ENCODE data around the gene ABCA8.

The ABCA8 gene

DNA sequence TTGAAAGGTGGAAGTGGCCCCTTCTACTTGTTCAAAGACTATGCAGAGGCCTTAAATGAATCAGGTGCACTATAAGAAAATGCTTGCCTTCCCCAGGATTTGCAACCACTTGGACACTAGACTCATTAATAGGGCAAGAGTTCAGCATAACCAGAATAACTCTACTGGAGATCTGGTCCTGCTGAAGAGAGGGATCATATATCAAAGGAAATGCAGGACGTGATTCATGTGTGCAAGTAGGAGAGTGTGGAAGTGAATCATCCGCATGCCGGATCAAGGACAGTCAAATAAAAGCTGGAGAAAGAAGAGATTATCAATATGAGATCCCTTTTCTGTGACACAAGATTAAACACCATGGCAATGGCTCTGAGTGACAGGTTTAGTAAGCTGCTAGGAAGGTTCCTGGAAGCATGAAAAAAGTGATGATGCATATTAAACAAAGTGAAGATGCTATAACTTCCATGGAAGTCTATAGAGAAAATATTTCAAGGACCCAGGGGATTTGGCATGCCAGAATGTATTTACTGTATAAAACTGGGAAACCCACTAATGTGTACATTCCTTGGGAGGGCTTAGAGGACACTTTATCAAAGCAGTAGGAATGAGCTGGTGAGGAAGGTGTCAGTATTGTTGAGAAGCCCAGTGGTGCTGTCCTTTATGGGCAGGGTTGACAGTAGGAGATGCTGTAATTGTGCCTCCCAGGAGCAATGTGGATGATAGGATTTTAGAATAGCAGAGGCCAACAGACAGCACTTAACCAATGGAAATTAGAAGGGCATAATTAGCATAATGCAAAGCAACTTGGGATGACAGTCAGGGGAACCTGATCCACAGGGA lies 133.1 kb downstream of the ABCA8 start:
- DNase-seq: no peak

DNA sequence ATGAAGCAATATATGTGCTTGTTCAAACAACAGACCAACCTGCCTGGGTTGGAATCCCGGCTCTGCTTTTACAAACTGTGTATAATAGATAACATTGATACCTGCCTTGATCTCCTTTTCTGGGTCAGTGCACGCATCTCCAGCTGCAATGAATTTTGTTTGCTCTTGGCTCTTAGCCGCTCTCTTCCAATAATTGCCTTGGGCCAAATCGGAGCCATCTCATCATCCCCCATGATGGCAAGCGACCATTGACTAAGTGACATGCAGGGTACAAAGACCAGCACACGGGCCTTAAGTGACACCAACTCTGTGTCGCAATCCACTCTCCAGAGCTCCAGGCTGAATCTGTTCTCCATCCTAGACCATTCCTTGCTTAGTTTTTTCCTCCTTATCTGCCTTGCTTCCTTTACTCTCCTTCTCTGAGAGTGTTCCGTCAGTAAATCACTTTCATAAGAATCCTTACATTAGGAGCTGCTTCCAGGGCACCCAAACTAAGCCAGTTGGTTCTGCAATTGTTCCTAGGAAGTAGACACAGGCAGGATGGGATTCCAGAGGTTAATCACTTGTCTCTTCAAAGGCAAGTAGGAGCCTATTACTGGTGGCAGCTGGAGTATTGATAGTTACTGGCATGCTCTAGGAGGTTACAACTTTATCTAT lies 134.2 kb downstream of the ABCA8 start:
- no peak for DNase-seq

DNA sequence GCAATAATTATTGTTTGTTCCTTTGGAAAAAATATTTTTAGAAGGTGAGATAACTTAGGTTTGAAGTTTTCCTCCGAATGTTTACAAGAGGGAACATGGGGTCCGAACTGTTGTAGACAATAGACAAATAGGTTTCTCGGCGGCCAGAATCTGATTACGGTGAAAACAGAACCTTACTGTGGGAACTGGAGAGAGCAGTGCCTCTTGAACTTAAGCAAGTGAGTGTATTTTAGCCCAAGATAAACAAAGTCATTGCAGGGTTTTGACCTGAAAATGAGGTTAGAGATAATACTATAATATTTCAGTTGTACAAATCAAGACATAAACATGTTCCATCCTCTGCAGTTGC lies 134.7 kb downstream of the ABCA8 start:
- DNase-seq: no peak

DNA sequence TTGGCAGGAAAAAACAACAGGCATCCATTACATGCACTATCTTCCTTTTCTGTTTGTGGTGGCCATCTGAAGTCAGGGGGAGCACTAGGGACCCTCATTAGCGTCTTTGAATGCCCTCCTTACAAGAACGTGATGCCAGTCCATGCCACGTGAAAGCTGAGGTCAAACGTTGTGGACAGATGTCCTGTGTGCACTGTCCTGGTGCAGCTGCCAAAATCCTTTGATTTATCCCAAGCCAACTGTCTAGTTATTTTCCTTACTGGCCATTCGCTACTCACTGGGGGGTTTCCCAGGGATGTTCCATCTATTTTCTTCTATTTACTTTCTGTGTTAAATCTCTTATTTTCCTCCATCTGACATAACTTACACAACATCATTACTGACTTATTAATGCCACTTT lies 135.7 kb downstream of the ABCA8 start:
- no peak for DNase-seq
